ENCODE results near the gene OR2T5. TPM values are rescaled to one million over a fixed set of nuclear protein-coding genes. Genes with fewer than 3 reads are reported as not detected.
"Not testable (repeated sequence)": the region's sequence is repeated elsewhere in the genome, so short reads cannot be mapped to it uniquely, and the experiment has no call there.

Gene OR2T5
- not detected in 2 replicates for total RNA-seq

GRCh38 chr1:248488289-248488688 is at the start of gene OR2T5:
OR2T5 (plus strand) TSS chr1:248488589; CDS start chr1:248488589, 0 bp downstream.
- not testable (repeated sequence) for DNase-seq (ENCODE audit: low read depth in 2 of 2)

GRCh38 chr1:248438668-248439067 is 49.7 kb upstream of the OR2T5 start:
- DNase-seq (ENCODE audit: low read depth in 2 of 2), result not testable (repeated sequence)

- DNase-seq (ENCODE audit: low read depth in 2 of 2), result not testable (repeated sequence)
These were observed 49.1 kb upstream of the OR2T5 start for GRCh38 chr1:248439283-248439682.

GRCh38 chr1:248442500-248443277 is 45.7 kb upstream of the OR2T5 start:
- DNase-seq (ENCODE audit: low read depth in 2 of 2), result not testable (repeated sequence)

GRCh38 chr1:248444603-248445002 is 43.8 kb upstream of the OR2T5 start:
- not testable (repeated sequence) for DNase-seq (ENCODE audit: low read depth in 2 of 2)

GRCh38 chr1:248445399-248445798 is 43.0 kb upstream of the OR2T5 start, which contains the start of gene OR2T2:
OR2T2 (plus strand) TSS chr1:248445637; CDS start chr1:248452798, 7,161 bp downstream.
- DNase-seq (ENCODE audit: low read depth in 2 of 2), result not testable (repeated sequence)

- DNase-seq (ENCODE audit: low read depth in 2 of 2), result not testable (repeated sequence)
These were observed 39.8 kb upstream of the OR2T5 start for GRCh38 chr1:248448409-248449074.

- not testable (repeated sequence) for DNase-seq (ENCODE audit: low read depth in 2 of 2)
These were observed 38.4 kb upstream of the OR2T5 start for GRCh38 chr1:248449821-248450465.

GRCh38 chr1:248450466-248451145 is 37.8 kb upstream of the OR2T5 start:
- not testable (repeated sequence) for DNase-seq (ENCODE audit: low read depth in 2 of 2)

- DNase-seq (ENCODE audit: low read depth in 2 of 2), result not testable (repeated sequence)
These were observed 34.8 kb upstream of the OR2T5 start for GRCh38 chr1:248453619-248454018.

- not testable (repeated sequence) for DNase-seq (ENCODE audit: low read depth in 2 of 2)
These were observed 33.3 kb upstream of the OR2T5 start for GRCh38 chr1:248455045-248455444.

- not testable (repeated sequence) for DNase-seq (ENCODE audit: low read depth in 2 of 2)
These were observed 31.8 kb upstream of the OR2T5 start for GRCh38 chr1:248456635-248457034.

GRCh38 chr1:248459117-248459516 is 29.3 kb upstream of the OR2T5 start:
- DNase-seq (ENCODE audit: low read depth in 2 of 2), result not testable (repeated sequence)

- no peak for DNase-seq (ENCODE audit: low read depth in 2 of 2)
These were observed 17.2 kb upstream of the OR2T5 start for GRCh38 chr1:248471154-248471553.

GRCh38 chr1:248472111-248472510 is 16.3 kb upstream of the OR2T5 start:
- DNase-seq (ENCODE audit: low read depth in 2 of 2), result not testable (repeated sequence)

GRCh38 chr1:248473051-248473450 is 15.3 kb upstream of the OR2T5 start, which contains the start of gene OR2T3:
OR2T3 (plus strand) TSS chr1:248473351; CDS start chr1:248473351, 0 bp downstream.
- not testable (repeated sequence) for DNase-seq (ENCODE audit: low read depth in 2 of 2)

- not testable (repeated sequence) for DNase-seq (ENCODE audit: low read depth in 2 of 2)
These were observed 12.7 kb upstream of the OR2T5 start for GRCh38 chr1:248475660-248476059.

- DNase-seq (ENCODE audit: low read depth in 2 of 2), result not testable (repeated sequence)
These were observed 6.5 kb upstream of the OR2T5 start for GRCh38 chr1:248481686-248482579.

- not testable (repeated sequence) for DNase-seq (ENCODE audit: low read depth in 2 of 2)
These were observed 8.3 kb downstream of the OR2T5 start for GRCh38 chr1:248496661-248497060.
